ENCODE measurements around the gene SIMC1.

GRCh38 chr5:176362233-176362490 is 123.9 kb downstream of the SIMC1 start:
- TF ChIP-seq SPI1 (IDR thresholded peaks at IDR 0.05; ENCODE audit: low read depth, low read length) (peak; percentile 44; the same call in 1 of the 2 replicates), POLR2AphosphoS5 (IDR thresholded peaks at IDR 0.05; ENCODE audit: low read depth, low read length) (no peak), POLR2A (IDR thresholded peaks at IDR 0.05; ENCODE audit: low read depth, low read length) (no peak), TAF1 (IDR thresholded peaks at IDR 0.05; ENCODE audit: low read depth, low read length) (no peak), PAX5 (IDR thresholded peaks at IDR 0.05; ENCODE audit: insufficient read depth, low read length, severe bottlenecking) (no peak)
